HG03039 (cell line): ENCODE results near the gene SEPTIN10.

Experiments used
- ATAC-seq: cut with Tn5 transposase; IDR thresholded peaks from one replicate; pipeline ENCODE4 v1.9.1; 2021; ENCODE audit warnings: mild to moderate bottlenecking, moderate library complexity; ENCODE audit not compliant: unreplicated experiment

Gene SEPTIN10

DNA sequence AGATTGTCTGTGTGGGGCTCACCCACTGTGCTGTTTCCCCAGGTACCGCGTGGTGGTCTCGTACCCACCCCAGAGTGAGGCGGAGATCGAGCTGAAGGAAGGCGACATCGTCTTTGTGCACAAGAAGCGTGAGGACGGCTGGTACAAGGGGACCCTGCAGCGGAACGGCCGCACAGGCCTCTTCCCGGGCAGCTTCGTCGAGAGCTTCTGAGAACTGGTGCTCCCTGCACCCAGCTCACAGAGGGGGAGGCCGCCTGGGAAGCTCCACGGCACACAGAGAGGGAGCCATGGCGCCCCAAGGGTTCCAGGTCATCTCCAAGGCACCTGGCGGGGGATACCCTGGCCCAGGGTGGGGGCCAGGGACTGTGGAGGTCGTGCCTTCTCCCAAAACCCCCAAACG lies 112.3 kb downstream of the SEPTIN10 start:
- ATAC-seq, result no peak

DNA sequence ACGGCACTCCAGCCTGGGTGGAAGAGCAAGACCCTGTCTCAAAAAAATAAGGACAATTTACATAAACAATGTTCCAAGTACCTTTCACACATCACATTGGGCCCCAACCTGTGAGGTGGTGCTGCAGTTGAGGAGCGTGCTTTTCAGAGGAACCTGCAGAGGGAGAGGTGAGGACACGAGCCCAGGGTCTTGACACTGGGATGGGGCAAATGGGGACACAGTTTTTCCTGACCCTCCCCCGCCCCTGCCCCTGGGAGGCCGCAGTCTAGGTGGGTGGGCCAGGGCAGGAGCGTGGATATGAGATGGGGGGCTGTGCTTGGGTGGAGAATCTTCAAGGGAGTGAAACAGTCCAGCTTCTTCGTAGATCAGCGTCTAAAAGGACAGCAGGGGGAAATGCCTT lies 112.9 kb downstream of the SEPTIN10 start:
- no peak for ATAC-seq

GRCh38 chr2:109499566-109499965 lies 114.2 kb downstream of the SEPTIN10 start:
- ATAC-seq, result no peak

- no peak for ATAC-seq
These were observed 114.9 kb downstream of the SEPTIN10 start for GRCh38 chr2:109498906-109499305.

- no peak for ATAC-seq
These were observed 115.6 kb downstream of the SEPTIN10 start for GRCh38 chr2:109497911-109498870.

GRCh38 chr2:109497463-109497862 lies 116.3 kb downstream of the SEPTIN10 start:
- ATAC-seq, result no peak

DNA sequence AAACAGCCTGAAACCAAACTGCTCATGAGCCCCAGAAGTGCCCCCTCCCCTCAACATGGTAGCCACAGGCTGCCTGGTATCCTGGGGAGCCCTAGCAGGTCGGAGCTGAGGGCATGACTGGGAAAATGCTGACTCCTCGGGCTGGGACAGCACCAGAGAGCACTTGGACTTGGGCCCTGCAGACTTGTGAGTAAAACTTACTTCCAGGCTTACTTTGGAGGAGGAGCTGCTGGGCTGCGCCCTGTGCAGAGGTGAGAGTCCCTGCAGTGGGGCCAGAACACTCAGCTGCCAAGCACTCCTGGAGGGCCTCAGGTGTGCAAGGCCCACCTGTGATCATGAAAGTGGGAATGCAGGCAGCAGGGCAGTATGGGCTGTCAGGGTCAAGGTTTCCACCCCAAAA lies 119.4 kb downstream of the SEPTIN10 start:
- ATAC-seq, result no peak

- no peak for ATAC-seq
These were observed 120.4 kb downstream of the SEPTIN10 start for GRCh38 chr2:109493176-109493935.
